Measurements from ENCODE around the gene ATP6V1B1. TPM values are rescaled to one million over a fixed set of nuclear protein-coding genes. Genes with fewer than 3 reads are reported as not detected.
A peak's percentile ranks its signal among the peaks of the same experiment; 100 is the strongest.

The ATP6V1B1 gene
- total RNA-seq, 1 donor from 2014 or later, result 0.43 TPM

- peak; percentile 68 for DNase-seq (ENCODE audit: low spot score)
These were observed 46.4 kb downstream of the ATP6V1B1 start for GRCh38 chr2:70981866-70982810.

GRCh38 chr2:70982971-70983370, 47.3 kb downstream of the ATP6V1B1 start:
- intact Hi-C loops (cut with DNase I), result no loop called here
- DNase-seq (ENCODE audit: low spot score), result no peak

More at GRCh38 chr2:70981866-70982810, 46.4 kb downstream of the ATP6V1B1 start:
- intact Hi-C loops (cut with DNase I), result no loop called here

- intact Hi-C loops (cut with DNase I), result no loop called here
- no peak for DNase-seq (ENCODE audit: low spot score)
These were observed 48.0 kb downstream of the ATP6V1B1 start for GRCh38 chr2:70983506-70984227.

- intact Hi-C loops (cut with DNase I), result no loop called here
These were observed 48.5 kb downstream of the ATP6V1B1 start for GRCh38 chr2:70984228-70984575.

GRCh38 chr2:70984576-70985282, 49.0 kb downstream of the ATP6V1B1 start:
- DNase-seq (ENCODE audit: low spot score), result peak; percentile 83

More at GRCh38 chr2:70984228-70984575, 48.5 kb downstream of the ATP6V1B1 start:
- peak; percentile 35 for DNase-seq (ENCODE audit: low spot score)

GRCh38 chr2:70985283-70985688, 49.6 kb downstream of the ATP6V1B1 start:
- intact Hi-C loops (cut with DNase I), result no loop called here

More at GRCh38 chr2:70984576-70985282, 49.0 kb downstream of the ATP6V1B1 start:
- intact Hi-C loops (cut with DNase I), result no loop called here

GRCh38 chr2:70985956-70986355, 50.3 kb downstream of the ATP6V1B1 start:
- DNase-seq (ENCODE audit: low spot score), result no peak
- intact Hi-C loops (cut with DNase I), result no loop called here

More at GRCh38 chr2:70985283-70985688, 49.6 kb downstream of the ATP6V1B1 start:
- DNase-seq (ENCODE audit: low spot score), result peak; percentile 19

- intact Hi-C loops (cut with DNase I), result no loop called here
- peak; percentile 54 for DNase-seq (ENCODE audit: low spot score)
These were observed 50.9 kb downstream of the ATP6V1B1 start for GRCh38 chr2:70986499-70987189.

GRCh38 chr2:70987386-70987785, 51.7 kb downstream of the ATP6V1B1 start:
- intact Hi-C loops (cut with DNase I), result no loop called here
- DNase-seq (ENCODE audit: low spot score), result peak; percentile 36

- intact Hi-C loops (cut with DNase I), result no loop called here
- peak; percentile 57 for DNase-seq (ENCODE audit: low spot score)
These were observed 52.5 kb downstream of the ATP6V1B1 start for GRCh38 chr2:70988151-70988550.

GRCh38 chr2:70988726-70989648, 53.3 kb downstream of the ATP6V1B1 start:
- DNase-seq (ENCODE audit: low spot score), result peak; percentile 39
- intact Hi-C loops (cut with DNase I), result no loop called here

- intact Hi-C loops (cut with DNase I), result loop anchor here (5.0 kb wide), 1 partner anchor 77 kb away; the partner anchor contains the start of gene NAGK
These were observed 54.5 kb downstream of the ATP6V1B1 start for GRCh38 chr2:70990216-70990615.

GRCh38 chr2:70991142-70991541, 55.4 kb downstream of the ATP6V1B1 start:
- peak; percentile 53 for DNase-seq (ENCODE audit: low spot score)
- intact Hi-C loops (cut with DNase I), result loop anchor here (5.0 kb wide), 1 partner anchor 76 kb away; the partner anchor contains the start of gene NAGK

More at GRCh38 chr2:70990216-70990615, 54.5 kb downstream of the ATP6V1B1 start:
- no peak for DNase-seq (ENCODE audit: low spot score)

- DNase-seq (ENCODE audit: low spot score), result peak; percentile 29
- intact Hi-C loops (cut with DNase I), result loop anchor here (5.0 kb wide), 1 partner anchor 76 kb away; the partner anchor contains the start of gene NAGK
These were observed 56.0 kb downstream of the ATP6V1B1 start for GRCh38 chr2:70991742-70992141.

- intact Hi-C loops (cut with DNase I), result loop anchor here (5.0 kb wide), 1 partner anchor 74 kb away; the partner anchor contains the start of gene NAGK
These were observed 57.5 kb downstream of the ATP6V1B1 start for GRCh38 chr2:70992945-70993853.

GRCh38 chr2:70994009-70994698, 58.5 kb downstream of the ATP6V1B1 start:
- DNase-seq (ENCODE audit: low spot score), result peak; percentile 75
- intact Hi-C loops (cut with DNase I), result loop anchor here (5.0 kb wide), 1 partner anchor 73 kb away; the partner anchor contains the start of gene NAGK

More at GRCh38 chr2:70992945-70993853, 57.5 kb downstream of the ATP6V1B1 start:
- peak; percentile 47 for DNase-seq (ENCODE audit: low spot score)

All from cardiac septum (tissue), 1 donor.